Neural progenitor cell (in vitro differentiated cells): ENCODE data around the gene TSC2. TPM values are rescaled to one million over a fixed set of nuclear protein-coding genes. Genes with fewer than 3 reads are reported as not detected.

ENCODE experiments used
- DNase-seq: peaks from one replicate; pipeline ENCODE4 v3.0.0-alpha.2; 2016; ENCODE audit warnings: low spot score
- H2AFZ ChIP-seq: fragments of 200-600 bp; sonication (generic); replicated peaks from 2 replicates; pipeline ENCODE4 v1.6.1; 2016; ENCODE audit warnings: antibody characterized with exemption
- H3F3A ChIP-seq: fragments of 200-600 bp; sonication (generic); 2 replicates; pipeline ENCODE4 v1.6.1; 2016; ENCODE audit warnings: antibody characterized with exemption, low read depth
- H3K27ac ChIP-seq: fragments of 200-600 bp; sonication (generic); 2 replicates; pipeline ENCODE4 v1.5.1; 2016; ENCODE audit warnings: mild to moderate bottlenecking
- H3K27me3 ChIP-seq: fragments of 200-600 bp; sonication (generic); 2 replicates; pipeline ENCODE4 v1.6.1; 2016; ENCODE audit warnings: mild to moderate bottlenecking, moderate library complexity
- H3K36me3 ChIP-seq: fragments of 200-600 bp; sonication (generic); 2 replicates; pipeline ENCODE4 v1.5.1; 2016
- H3K4me1 ChIP-seq: fragments of 200-600 bp; sonication (generic); 2 replicates; pipeline ENCODE4 v1.6.1; 2016; ENCODE audit warnings: mixed run types
- H3K4me2 ChIP-seq: fragments of 200-600 bp; sonication (generic); 2 replicates; pipeline ENCODE4 v1.6.1; 2016
- H3K4me3 ChIP-seq: fragments of 200-600 bp; sonication (generic); 2 replicates; pipeline ENCODE4 v1.5.1; 2016
- H3K79me2 ChIP-seq: fragments of 200-600 bp; sonication (generic); 2 replicates; pipeline ENCODE4 v1.6.1; 2016; ENCODE audit warnings: low read depth
- H3K9ac ChIP-seq: fragments of 200-600 bp; sonication (generic); 2 replicates; pipeline ENCODE4 v1.6.1; 2016
- H3K9me3 ChIP-seq: fragments of 200-600 bp; sonication (generic); 2 replicates; pipeline ENCODE4 v1.5.1; 2016; ENCODE audit warnings: low read depth
- H4K20me1 ChIP-seq: fragments of 200-600 bp; sonication (generic); 2 replicates; pipeline ENCODE4 v1.6.1; 2016; ENCODE audit warnings: low read depth
- H3K27ac Mint-ChIP-seq: 3 replicates; pipeline ENCODE4 v1.8.0; 2021; ENCODE audit warnings: mixed read lengths
- H3K27me3 Mint-ChIP-seq: 2 replicates; pipeline ENCODE4 v1.8.0; 2022; ENCODE audit warnings: low read depth, mild to moderate bottlenecking, inconsistent platforms, moderate library complexity, mixed read lengths; ENCODE audit not compliant: insufficient read depth
- H3K36me3 Mint-ChIP-seq: 3 replicates; pipeline ENCODE4 v1.8.0; 2021; ENCODE audit warnings: mixed read lengths
- H3K4me1 Mint-ChIP-seq: 3 replicates; pipeline ENCODE4 v1.8.0; 2021; ENCODE audit warnings: mixed read lengths
- H3K4me3 Mint-ChIP-seq: 3 replicates; pipeline ENCODE4 v1.8.0; 2021; ENCODE audit warnings: mild to moderate bottlenecking, moderate library complexity, mixed read lengths
- H3K9me3 Mint-ChIP-seq: 3 replicates; pipeline ENCODE4 v1.8.0; 2020; ENCODE audit warnings: mixed read lengths
- CTCF ChIP-seq: fragments of 200-600 bp; sonication (generic); IDR thresholded peaks from 2 replicates; pipeline ENCODE4 v1.5.1; 2017; ENCODE audit warnings: antibody characterized with exemption, mild to moderate bottlenecking
- EZH2 ChIP-seq: fragments of 200-600 bp; sonication (generic); IDR thresholded peaks from 2 replicates; pipeline ENCODE4 v1.6.1; 2017; ENCODE audit warnings: antibody characterized with exemption, mild to moderate bottlenecking, moderate library complexity
- EZH2phosphoT487 ChIP-seq: fragments of 200-600 bp; sonication (generic); IDR thresholded peaks from 2 replicates; pipeline ENCODE4 v1.6.1; 2017; ENCODE audit warnings: antibody characterized with exemption
- total RNA-seq: library from RNA; depleted of rRNA; stranded (reverse); fragments of >200 nt; gene quantifications from 2 replicates; pipeline ENCODE4 v1.2.3, GENCODE V29; 2015; ENCODE audit warnings: low replicate concordance

TSC2 gene
- total RNA-seq, 1 donor from 2014 or later, result 55.1 TPM

- H3K4me1 ChIP-seq, result no peaks in the 10 kb centered on the region
- no peak overlapping the region for H3K9ac ChIP-seq
- no peak overlapping the region for H3K27ac ChIP-seq
- no peaks in the 10 kb centered on the region for H3K36me3 ChIP-seq
- H3K4me3 ChIP-seq, result no peak overlapping the region
- H3K4me3 Mint-ChIP-seq, result no peak overlapping the region
- H3K79me2 ChIP-seq, result no peaks in the 10 kb centered on the region
- H2AFZ ChIP-seq, result no peak overlapping the region
- TF ChIP-seq CTCF (no peak), EZH2phosphoT487 (no peak), EZH2 (no peak)
- no peaks in the 10 kb centered on the region for H3K9me3 ChIP-seq
- no peak overlapping the region for H3K27ac Mint-ChIP-seq
- peaks cover 5% of the 10 kb centered on the region for H3K27me3 Mint-ChIP-seq
- peaks cover 4% of the 10 kb centered on the region for H3K4me1 Mint-ChIP-seq
- H3K36me3 Mint-ChIP-seq, result no peaks in the 10 kb centered on the region
- H3K27me3 ChIP-seq, result no peaks in the 10 kb centered on the region
- H4K20me1 ChIP-seq, result peaks cover 26% of the 10 kb centered on the region
- H3F3A ChIP-seq, result peaks cover 6% of the 10 kb centered on the region
- H3K4me2 ChIP-seq, result no peak overlapping the region
- DNase-seq, result no peak
- no peaks in the 10 kb centered on the region for H3K9me3 Mint-ChIP-seq
These were observed 37.9 kb downstream of the TSC2 start for GRCh38 chr16:2085669-2086068.

- no peak for DNase-seq
- H3K36me3 ChIP-seq, result no peaks in the 10 kb centered on the region
- no peak overlapping the region for H3K27ac Mint-ChIP-seq
- no peaks in the 10 kb centered on the region for H3K79me2 ChIP-seq
- peaks cover 29% of the 10 kb centered on the region for H4K20me1 ChIP-seq
- TF ChIP-seq EZH2 (no peak), CTCF (no peak), EZH2phosphoT487 (no peak)
- no peaks in the 10 kb centered on the region for H3K9me3 Mint-ChIP-seq
- H3K9me3 ChIP-seq, result no peaks in the 10 kb centered on the region
- H3K4me1 ChIP-seq, result no peaks in the 10 kb centered on the region
- H3K9ac ChIP-seq, result no peak overlapping the region
- H3K27me3 ChIP-seq, result no peaks in the 10 kb centered on the region
- no peak overlapping the region for H3K4me2 ChIP-seq
- H3K27ac ChIP-seq, result no peak overlapping the region
- peaks cover 10% of the 10 kb centered on the region for H3F3A ChIP-seq
- H2AFZ ChIP-seq, result no peak overlapping the region
- H3K36me3 Mint-ChIP-seq, result no peaks in the 10 kb centered on the region
- no peak overlapping the region for H3K4me3 Mint-ChIP-seq
- no peak overlapping the region for H3K4me3 ChIP-seq
- H3K27me3 Mint-ChIP-seq, result peaks cover 5% of the 10 kb centered on the region
- H3K4me1 Mint-ChIP-seq, result peaks cover 4% of the 10 kb centered on the region
These were observed 38.4 kb downstream of the TSC2 start for GRCh38 chr16:2086106-2086742.

- Histone ChIP-seq H3K9me3 (no peaks in the 10 kb centered on the region), H3F3A (peaks cover 17% of the 10 kb centered on the region), H3K79me2 (no peaks in the 10 kb centered on the region), H3K4me2 (no peak overlapping the region), H4K20me1 (peaks cover 36% of the 10 kb centered on the region), H3K36me3 (no peaks in the 10 kb centered on the region), H3K27ac (no peak overlapping the region), H3K4me1 (peaks cover 8% of the 10 kb centered on the region), H3K4me3 (no peak overlapping the region), H3K27me3 (no peaks in the 10 kb centered on the region), H3K9ac (no peak overlapping the region), H2AFZ (no peak overlapping the region)
- TF ChIP-seq EZH2phosphoT487 (no peak), EZH2 (no peak), CTCF (no peak)
- H3K27me3 Mint-ChIP-seq, result peaks cover 5% of the 10 kb centered on the region
- no peak for DNase-seq
- no peaks in the 10 kb centered on the region for H3K36me3 Mint-ChIP-seq
- no peak overlapping the region for H3K27ac Mint-ChIP-seq
- H3K4me3 Mint-ChIP-seq, result no peak overlapping the region
- peaks cover 4% of the 10 kb centered on the region for H3K4me1 Mint-ChIP-seq
- H3K9me3 Mint-ChIP-seq, result no peaks in the 10 kb centered on the region
These were observed 39.3 kb downstream of the TSC2 start for GRCh38 chr16:2086812-2087747.
